SU-DHL-6 (cell line): ENCODE data around the gene MAPK8IP1.

Experiments used
- CTCF ChIP-seq: fragments of 200-600 bp; sonication (generic); IDR thresholded peaks from one replicate; pipeline ENCODE4 v1.5.1; 2017; ENCODE audit warnings: antibody characterized with exemption, mild to moderate bottlenecking, low read length, moderate library complexity; ENCODE audit not compliant: insufficient read depth, poor library complexity, severe bottlenecking
- EZH2phosphoT487 ChIP-seq: fragments of 200-600 bp; sonication (generic), shearing (Covaris generic); conservative IDR thresholded peaks from 2 replicates; pipeline ENCODE4 v1.6.1; 2018; ENCODE audit warnings: mild to moderate bottlenecking, antibody characterized with exemption, low read length, moderate library complexity, mixed read lengths

GRCh38 chr11:45846974-45847910 lies 38.2 kb upstream of the MAPK8IP1 start, which contains the start of gene CRY2:
- TF ChIP-seq CTCF (no peak), EZH2phosphoT487 (no peak)
